RWPE2 (cell line): ENCODE results near the gene NWD2.
"Not testable (repeated sequence)": the region's sequence is repeated elsewhere in the genome, so short reads cannot be mapped to it uniquely, and the experiment has no call there.

Source experiments
- ATAC-seq: fragments of 200-7000 bp; cut with Tn5 transposase; 3 replicates; pipeline ENCODE4 v1.9.1; 2021; ENCODE audit warnings: low read depth
- DNase-seq: peaks from one replicate; pipeline ENCODE4 v3.0.0-alpha.2; 2020; ENCODE audit warnings: low spot score
- H3K27ac ChIP-seq: fragments of 450-650 bp; 2 replicates; pipeline ENCODE4 v1.5.1; 2017; ENCODE audit warnings: mild to moderate bottlenecking; ENCODE audit not compliant: poor library complexity, severe bottlenecking
- H3K27me3 ChIP-seq: fragments of 250-450 bp; sonication (Bioruptor Pico); 2 replicates; pipeline ENCODE4 v1.5.1; 2021; ENCODE audit warnings: mild to moderate bottlenecking, moderate library complexity; ENCODE audit not compliant: insufficient read depth, poor library complexity, severe bottlenecking
- H3K36me3 ChIP-seq: fragments of 250-450 bp; sonication (Bioruptor Pico); 2 replicates; pipeline ENCODE4 v1.5.1; 2020; ENCODE audit warnings: low read depth, mild to moderate bottlenecking, moderate library complexity
- H3K4me1 ChIP-seq: fragments of 250-450 bp; sonication (Bioruptor Pico); 2 replicates; pipeline ENCODE4 v1.5.1; 2021; ENCODE audit warnings: mild to moderate bottlenecking, moderate library complexity; ENCODE audit not compliant: insufficient read depth, poor library complexity, severe bottlenecking
- H3K4me3 ChIP-seq: fragments of 250-450 bp; sonication (Bioruptor Pico); 2 replicates; pipeline ENCODE4 v1.5.1; 2021; ENCODE audit warnings: mild to moderate bottlenecking, moderate library complexity; ENCODE audit not compliant: severe bottlenecking
- H3K9me3 ChIP-seq: fragments of 250-450 bp; sonication (Bioruptor Pico); 2 replicates; pipeline ENCODE4 v1.5.1; 2021; ENCODE audit warnings: mild to moderate bottlenecking, moderate library complexity; ENCODE audit not compliant: severe bottlenecking
- TF ChIP-seq, protein P1 (sequence below): fragments of 450-650 bp; IDR thresholded peaks from one replicate; pipeline ENCODE4 v1.5.1; 2017; ENCODE audit warnings: mild to moderate bottlenecking, moderate library complexity; ENCODE audit not compliant: poor library complexity, severe bottlenecking

The NWD2 gene, protein sequence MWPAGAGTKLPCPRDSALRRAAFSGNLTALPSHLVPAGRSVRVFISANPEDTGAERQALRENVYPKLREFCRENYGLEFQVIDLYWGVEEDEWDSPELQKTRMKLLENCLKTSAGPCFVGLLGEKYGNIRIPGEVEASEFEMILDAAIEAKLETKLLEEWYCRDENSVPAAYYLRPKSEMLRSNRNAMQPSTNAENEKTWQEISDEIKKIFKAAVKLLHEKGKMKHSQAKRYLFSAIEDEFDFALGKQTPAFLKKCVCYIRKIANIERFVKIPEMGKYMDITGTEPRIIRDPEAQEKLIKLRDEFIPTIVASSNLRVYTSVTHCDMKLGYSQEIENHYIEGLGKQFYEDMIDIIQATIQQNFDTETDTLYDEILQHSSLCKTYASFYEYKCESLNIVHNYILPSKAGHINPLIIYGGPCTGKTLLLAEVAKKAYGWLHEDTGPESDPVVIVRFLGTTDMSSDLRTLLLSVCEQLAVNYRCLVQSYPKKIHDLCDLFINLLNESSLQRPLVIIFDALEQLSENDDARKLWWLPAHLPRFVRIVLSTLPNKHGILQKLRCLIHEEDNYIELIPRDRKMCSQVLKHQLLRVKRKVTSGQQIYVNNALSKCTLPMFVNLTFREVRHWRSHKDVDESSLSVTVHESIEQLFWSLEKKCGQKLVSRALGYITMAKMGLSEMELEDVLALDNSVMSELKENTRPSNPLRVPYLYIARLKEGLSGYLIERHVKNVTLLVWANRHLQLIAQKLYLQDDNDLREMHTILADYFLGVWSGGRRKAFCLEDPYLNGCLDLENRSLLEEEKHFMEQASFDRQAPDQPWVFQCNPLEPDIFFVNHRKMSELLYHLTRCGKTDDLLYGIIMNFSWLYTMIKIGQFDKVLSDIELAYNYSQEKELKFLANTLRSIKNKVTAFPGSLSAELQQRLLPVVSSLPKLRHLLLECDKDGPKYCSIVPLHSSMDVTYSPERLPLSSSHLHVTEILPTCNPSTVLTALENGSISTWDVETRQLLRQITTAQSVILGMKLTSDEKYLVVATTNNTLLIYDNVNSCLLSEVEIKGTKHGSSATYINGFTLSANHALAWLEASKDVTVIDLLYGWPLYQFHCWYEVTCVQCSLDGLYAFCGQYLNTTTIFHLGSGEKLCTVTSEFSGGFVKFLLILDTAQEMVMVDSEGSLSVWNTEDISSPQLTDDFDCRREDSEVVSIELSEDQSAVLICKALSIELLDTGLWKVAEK (N-terminal part only)

DNA sequence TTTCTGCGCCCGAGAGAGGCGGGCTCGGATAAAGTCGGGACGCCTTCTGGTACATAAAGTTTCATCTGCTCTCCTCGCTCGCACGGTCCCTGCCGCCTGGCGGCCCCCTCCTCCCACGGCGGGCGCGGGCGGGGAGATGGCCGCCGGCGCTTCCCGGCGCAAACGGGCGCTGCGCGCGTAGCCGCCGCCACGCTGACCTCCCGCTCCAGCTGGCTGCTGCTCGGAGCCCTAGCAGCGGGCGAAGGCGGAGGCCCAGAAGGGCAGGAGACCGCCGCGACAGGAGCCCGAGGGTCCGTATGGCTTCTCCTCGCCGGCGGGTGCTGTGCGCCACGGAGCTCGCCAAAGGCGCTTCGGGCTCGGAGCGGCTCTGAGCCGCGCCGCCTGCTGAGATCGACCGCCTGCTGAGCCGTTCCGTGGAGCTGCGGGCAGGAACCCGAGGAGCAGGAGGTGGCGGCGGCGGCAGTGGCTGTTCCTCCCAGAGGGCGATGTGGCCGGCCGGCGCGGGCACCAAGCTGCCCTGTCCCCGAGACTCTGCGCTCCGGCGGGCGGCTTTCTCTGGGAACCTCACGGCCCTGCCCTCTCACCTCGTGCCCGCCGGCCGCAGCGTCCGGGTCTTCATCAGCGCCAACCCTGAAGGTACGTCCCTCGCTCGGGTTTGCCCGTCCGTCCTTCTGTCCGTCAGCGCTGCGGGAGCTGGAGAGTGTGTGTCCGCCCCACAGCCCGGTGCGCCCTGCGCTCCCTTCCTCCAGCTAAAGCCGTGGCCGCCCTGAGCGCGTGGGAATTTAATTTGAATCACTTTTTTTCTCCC is at the start of gene NWD2:
NWD2 (plus strand) TSS at position 161 of the 808 bp plus-strand sequence; CDS start at position 486, 325 bp downstream.
- DNase-seq (peak; percentile 38), ATAC-seq (peak; percentile 69)
- Histone ChIP-seq H3K27ac (no peak within 1 kb of the TSS), H3K4me3 (no peak within 1 kb of the TSS), H3K9me3 (no peaks in the 10 kb centered on the region), H3K27me3 (peaks cover 94% of the 10 kb centered on the region), H3K36me3 (no peaks in the 10 kb centered on the region), H3K4me1 (no peaks in the 10 kb centered on the region)
- TF ChIP-seq, protein P1, sequence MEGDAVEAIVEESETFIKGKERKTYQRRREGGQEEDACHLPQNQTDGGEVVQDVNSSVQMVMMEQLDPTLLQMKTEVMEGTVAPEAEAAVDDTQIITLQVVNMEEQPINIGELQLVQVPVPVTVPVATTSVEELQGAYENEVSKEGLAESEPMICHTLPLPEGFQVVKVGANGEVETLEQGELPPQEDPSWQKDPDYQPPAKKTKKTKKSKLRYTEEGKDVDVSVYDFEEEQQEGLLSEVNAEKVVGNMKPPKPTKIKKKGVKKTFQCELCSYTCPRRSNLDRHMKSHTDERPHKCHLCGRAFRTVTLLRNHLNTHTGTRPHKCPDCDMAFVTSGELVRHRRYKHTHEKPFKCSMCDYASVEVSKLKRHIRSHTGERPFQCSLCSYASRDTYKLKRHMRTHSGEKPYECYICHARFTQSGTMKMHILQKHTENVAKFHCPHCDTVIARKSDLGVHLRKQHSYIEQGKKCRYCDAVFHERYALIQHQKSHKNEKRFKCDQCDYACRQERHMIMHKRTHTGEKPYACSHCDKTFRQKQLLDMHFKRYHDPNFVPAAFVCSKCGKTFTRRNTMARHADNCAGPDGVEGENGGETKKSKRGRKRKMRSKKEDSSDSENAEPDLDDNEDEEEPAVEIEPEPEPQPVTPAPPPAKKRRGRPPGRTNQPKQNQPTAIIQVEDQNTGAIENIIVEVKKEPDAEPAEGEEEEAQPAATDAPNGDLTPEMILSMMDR, result no peak

DNA sequence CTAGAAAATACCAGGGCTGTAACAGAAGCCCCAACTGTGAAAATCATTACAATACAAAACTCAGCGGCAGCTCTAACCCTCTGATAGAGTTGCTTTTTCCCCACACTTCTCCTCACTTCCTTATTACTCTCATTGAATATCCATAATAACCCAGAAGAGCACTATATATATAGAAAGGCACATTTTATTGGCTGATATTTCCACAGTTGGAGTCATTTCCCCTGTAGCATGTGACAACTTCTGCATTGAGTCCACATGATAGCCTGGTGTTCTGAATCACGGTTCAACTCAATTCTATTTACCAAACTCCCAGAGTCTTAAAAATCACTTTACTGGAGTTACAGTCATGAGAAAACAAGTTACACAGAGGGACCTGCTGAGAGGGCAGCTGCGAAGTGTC is 46.6 kb upstream of the NWD2 start:
- H3K36me3 ChIP-seq, result no peaks in the 10 kb centered on the region
- ATAC-seq (no peak), DNase-seq (no peak)
- no peaks in the 10 kb centered on the region for H3K9me3 ChIP-seq
- H3K27ac ChIP-seq, result no peak overlapping the region
- no peaks in the 10 kb centered on the region for H3K27me3 ChIP-seq
- H3K4me3 ChIP-seq, result no peak overlapping the region
- H3K4me1 ChIP-seq, result no peaks in the 10 kb centered on the region
- TF ChIP-seq, protein P1, result no peak

DNA sequence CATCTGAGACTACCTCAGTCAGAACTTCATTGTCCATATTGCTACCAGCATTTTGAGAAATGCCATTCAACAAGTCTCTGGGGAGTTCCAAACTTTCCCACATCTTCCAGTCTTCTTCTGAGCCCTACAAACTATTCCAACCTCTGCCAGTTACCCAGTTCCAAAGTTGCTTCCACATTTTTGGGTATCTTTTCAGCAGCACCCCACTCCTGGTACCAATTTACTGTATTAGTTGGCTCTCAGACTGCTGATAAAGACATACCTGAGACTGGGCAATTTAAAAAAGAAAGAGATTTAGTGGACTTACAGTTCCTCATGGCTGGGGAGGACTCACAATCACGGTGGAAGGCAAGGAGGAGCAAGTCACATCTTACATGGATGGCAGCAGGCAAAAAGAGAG is 39.8 kb upstream of the NWD2 start:
- H3K36me3 ChIP-seq, DNase-seq, H3K4me3 ChIP-seq, H3K4me1 ChIP-seq, H3K27me3 ChIP-seq, H3K27ac ChIP-seq, H3K9me3 ChIP-seq, ATAC-seq: not testable (repeated sequence)

DNA sequence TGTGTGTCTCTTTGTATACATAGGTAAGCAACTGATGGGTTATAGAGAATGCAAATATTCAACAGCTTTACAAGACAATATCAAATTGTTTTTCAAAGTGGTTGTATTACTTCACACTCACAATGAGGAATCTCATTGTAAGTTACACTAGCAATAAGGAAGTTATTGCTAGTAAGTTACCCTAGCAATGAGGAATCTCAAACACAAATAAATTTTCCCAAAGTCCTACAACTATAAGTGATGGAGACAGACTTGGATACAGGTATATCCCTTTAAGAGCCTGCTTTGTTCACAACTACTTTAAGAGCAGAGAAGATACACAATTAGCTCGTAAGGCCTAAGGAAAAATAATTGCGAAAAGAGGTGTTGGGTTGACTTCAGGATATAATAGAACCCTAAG is 28.3 kb upstream of the NWD2 start:
- Histone ChIP-seq H3K9me3 (no peaks in the 10 kb centered on the region), H3K4me3 (no peak overlapping the region), H3K27ac (no peak overlapping the region), H3K36me3 (no peaks in the 10 kb centered on the region), H3K4me1 (no peaks in the 10 kb centered on the region), H3K27me3 (peaks cover 19% of the 10 kb centered on the region)
- TF ChIP-seq, protein P1, result no peak
- no peak for DNase-seq
- no peak for ATAC-seq
